Epithelial cell of proximal tubule (primary cell): ENCODE data around the gene OCSTAMP. TPM values are rescaled to one million over a fixed set of nuclear protein-coding genes. Genes with fewer than 3 reads are reported as not detected.

ENCODE experiments used
- DNase-seq: peaks from one replicate; pipeline ENCODE4 v3.0.0-alpha.2; 2011; ENCODE audit warnings: low read depth
- H3K4me3 ChIP-seq: 2 replicates; pipeline ENCODE4 v1.5.1; 2011; ENCODE audit warnings: low read depth, mild to moderate bottlenecking, low read length
- total RNA-seq: library from RNA; depleted of rRNA; stranded (reverse); fragments of >200 nt; gene quantifications from 2 replicates; pipeline ENCODE4 v1.2.3, GENCODE V29; 2015
- TF ChIP-seq, protein P1 (sequence below): conservative IDR thresholded peaks from 2 replicates; pipeline ENCODE4 v1.5.1; 2012; ENCODE audit warnings: low read depth, mild to moderate bottlenecking, low read length

The OCSTAMP gene
- total RNA-seq, 1 donor from 2014 or later = not detected

DNA sequence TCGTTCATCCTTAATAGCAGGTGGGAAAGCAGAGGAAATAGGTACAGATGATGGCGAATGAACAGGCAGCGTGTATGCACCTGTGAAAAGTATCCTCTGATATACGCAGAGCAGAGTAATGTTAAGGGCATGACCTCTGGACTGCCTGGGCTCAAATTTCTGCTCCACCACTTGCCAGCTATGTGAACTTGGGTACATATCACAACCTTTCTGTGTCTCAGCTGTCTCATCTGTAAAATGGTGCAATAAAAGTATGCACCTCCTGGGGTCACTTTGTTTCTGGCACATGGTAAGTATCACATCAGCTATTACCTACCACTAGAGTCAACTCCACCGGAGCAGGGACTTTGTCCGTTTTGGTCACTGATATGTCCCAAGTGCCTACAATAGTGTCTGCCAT lies 2.5 kb downstream of the OCSTAMP start:
- TF ChIP-seq, protein P1, sequence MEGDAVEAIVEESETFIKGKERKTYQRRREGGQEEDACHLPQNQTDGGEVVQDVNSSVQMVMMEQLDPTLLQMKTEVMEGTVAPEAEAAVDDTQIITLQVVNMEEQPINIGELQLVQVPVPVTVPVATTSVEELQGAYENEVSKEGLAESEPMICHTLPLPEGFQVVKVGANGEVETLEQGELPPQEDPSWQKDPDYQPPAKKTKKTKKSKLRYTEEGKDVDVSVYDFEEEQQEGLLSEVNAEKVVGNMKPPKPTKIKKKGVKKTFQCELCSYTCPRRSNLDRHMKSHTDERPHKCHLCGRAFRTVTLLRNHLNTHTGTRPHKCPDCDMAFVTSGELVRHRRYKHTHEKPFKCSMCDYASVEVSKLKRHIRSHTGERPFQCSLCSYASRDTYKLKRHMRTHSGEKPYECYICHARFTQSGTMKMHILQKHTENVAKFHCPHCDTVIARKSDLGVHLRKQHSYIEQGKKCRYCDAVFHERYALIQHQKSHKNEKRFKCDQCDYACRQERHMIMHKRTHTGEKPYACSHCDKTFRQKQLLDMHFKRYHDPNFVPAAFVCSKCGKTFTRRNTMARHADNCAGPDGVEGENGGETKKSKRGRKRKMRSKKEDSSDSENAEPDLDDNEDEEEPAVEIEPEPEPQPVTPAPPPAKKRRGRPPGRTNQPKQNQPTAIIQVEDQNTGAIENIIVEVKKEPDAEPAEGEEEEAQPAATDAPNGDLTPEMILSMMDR = no peak
- DNase-seq = no peak
- H3K4me3 ChIP-seq = no peak overlapping the region

GRCh38 chr20:46546936-46547335 lies 3.5 kb downstream of the OCSTAMP start:
- no peak overlapping the region for H3K4me3 ChIP-seq
- TF ChIP-seq, protein P1 = no peak
- DNase-seq = no peak

DNA sequence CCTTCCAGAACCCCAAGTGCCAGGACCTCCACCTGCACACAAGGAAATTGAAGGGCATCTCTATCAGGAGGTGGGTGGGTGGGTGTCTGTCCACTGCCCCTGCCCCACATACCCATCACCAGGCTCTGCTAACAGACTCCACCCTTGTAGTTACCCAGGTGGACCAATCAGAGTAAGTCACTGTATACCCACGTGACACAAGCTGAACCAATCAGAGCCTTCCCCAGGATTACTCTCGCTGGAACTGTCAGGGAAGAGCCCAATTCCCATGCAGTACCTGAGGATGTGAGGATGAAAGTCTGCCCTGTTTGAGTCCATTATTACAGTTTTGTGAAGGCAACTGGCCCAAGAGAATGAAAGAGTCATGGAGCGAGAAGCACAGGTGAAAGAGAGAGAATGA lies 4.2 kb downstream of the OCSTAMP start:
- no peak for DNase-seq
- TF ChIP-seq, protein P1 = no peak
- H3K4me3 ChIP-seq = no peak overlapping the region

DNA sequence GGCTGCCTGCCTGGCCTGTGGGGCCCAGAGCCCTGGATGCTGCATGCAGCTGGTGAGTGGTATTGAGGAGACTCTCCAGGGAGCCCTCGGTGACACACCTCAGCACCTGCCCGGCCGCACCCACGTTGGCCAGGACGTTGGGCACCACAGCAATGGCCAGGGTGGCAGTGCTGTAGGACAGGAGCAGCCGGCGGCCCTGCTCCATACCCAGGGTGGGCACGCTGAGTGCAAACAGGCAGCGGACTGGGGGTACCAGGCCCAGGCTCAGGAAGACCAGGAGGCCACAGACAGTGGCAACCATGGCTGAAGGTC lies 4.7 kb downstream of the OCSTAMP start:
- no peak for DNase-seq
- TF ChIP-seq, protein P1 = no peak
- no peak overlapping the region for H3K4me3 ChIP-seq

- no peak for DNase-seq
- H3K4me3 ChIP-seq = no peak overlapping the region
- TF ChIP-seq, protein P1 = no peak
Observed at GRCh38 chr20:46545077-46545826, 5.2 kb downstream of the OCSTAMP start.

DNA sequence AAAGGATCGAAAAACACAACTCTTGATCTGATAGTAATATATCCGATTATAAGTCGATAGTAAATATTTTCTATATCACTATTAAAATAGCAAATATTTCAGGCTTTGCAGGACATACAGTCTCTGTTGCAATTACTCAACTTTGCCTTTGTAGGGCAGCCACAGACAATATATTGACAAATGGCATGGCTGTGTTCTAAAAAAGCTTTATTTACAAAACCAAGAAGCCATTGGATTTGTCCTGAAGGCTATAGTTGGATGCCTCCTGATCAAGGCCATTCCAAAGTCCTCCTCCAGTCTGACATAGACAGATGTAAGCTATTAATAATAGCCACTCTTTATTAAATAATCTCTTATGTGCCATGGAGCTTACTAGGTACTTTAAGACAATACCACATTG lies 5.9 kb downstream of the OCSTAMP start:
- TF ChIP-seq, protein P1 = peak; percentile 28
- H3K4me3 ChIP-seq = no peak overlapping the region
- no peak for DNase-seq

- no peak overlapping the region for H3K4me3 ChIP-seq
- DNase-seq = no peak
- TF ChIP-seq, protein P1 = no peak
Observed at GRCh38 chr20:46543959-46544358, 6.5 kb downstream of the OCSTAMP start.
